ENCODE measurements around the gene PGGT1B. TPM values are rescaled to one million over a fixed set of nuclear protein-coding genes. Genes with fewer than 3 reads are reported as not detected.

The PGGT1B gene
- total RNA-seq: 47.5 TPM
- long read RNA-seq, full-length matches to known transcripts: 19 of 23 reads
- long read RNA-seq, partial matches to known transcripts: 0 of 23 reads
- long read RNA-seq, other reads (novel, unspliced or antisense): 4 of 23 reads

DNA sequence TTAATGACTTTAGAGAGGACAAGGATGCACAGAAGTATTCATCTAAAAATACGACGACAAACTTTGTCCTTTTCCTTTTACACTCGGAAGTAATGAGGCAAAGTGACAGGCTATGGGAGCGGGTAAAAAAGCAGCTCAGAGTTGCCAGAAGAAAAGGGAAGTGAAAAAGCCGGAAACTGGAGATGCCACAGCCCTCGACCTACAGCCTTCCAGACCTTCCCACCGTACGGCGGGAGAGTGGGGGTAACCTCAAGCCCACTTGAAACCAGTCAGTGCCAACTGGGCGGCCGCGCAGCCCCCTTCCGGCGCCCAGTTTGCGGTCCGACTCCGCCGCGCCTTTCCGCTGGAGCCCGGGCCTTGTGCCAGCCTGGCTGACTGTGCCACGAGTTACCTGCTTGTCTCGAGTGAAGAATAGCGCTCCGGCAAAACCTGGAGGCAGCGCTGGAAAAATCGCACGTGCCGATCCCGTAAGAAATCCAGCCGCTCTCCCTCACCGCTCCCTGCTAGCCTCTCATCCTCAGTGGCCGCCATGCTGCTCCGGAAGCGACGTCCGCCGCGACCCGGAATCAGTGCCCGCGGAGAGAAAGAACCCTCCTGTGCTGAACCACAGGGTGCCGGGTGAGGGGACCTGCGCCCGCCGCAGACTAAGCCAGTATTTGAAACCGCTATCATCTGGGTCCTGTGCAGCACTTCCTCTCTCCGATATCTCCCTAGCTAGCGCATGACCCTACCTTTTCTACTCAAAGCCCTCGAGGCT lies at the start of gene PGGT1B:
TSS of gene PGGT1B (minus strand) at position 557 of the 757 bp plus-strand sequence. CDS start at position 531, 26 bp downstream.
- peak; percentile 95 to 99 for ATAC-seq

DNA sequence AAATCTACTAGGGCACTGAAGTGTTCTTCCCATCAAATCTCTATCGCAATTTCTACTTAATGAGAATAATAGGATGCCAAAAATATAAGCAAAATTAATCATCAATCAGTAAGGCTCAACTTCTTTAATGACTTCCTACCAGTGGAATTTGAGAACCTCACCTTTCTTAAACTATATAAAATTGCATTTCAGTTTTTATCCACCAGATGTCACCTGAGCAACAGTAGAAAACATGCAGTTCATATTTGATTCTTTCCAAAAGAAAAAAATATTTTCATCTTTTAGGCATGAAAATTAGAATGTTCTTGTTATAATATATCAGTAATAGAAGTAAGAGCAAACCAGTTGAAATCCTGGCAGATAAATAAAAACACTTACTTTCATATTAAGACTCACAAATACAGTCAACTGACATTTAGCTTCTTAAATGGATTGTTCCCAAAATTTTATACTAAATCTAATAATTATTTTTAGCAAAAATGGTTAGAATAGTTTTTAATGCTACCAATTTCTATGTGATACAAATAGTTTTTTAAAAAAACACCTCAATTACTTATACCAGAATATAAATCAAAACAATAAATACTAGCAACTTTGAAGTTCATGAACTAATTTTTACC lies 47.2 kb upstream of the PGGT1B start:
- Histone ChIP-seq H3K27me3 (ENCODE audit: low read depth) (no peaks in the 10 kb centered on the region), H3K36me3 (no peaks in the 10 kb centered on the region), H3K4me3 (no peak overlapping the region), H3K9me3 (no peaks in the 10 kb centered on the region), H3K4me1 (no peaks in the 10 kb centered on the region), H3K27ac (no peak overlapping the region)
- ATAC-seq: peak in 1 of 2 donors; percentile 60
- peak; percentile 72 for TF ChIP-seq CTCF (IDR thresholded peaks at IDR 0.05)
- intact Hi-C loops (cut with DNase I): loop anchor here (5.0 kb wide), 1 partner anchor 262 kb away; no protein-coding TSS in a partner anchor
- DNase-seq: no peak

More for the DNA sequence above, at the start of gene PGGT1B:
- Histone ChIP-seq H3K4me3 (peak within 1 kb of the TSS; percentile 88), H3K9me3 (no peaks in the 10 kb centered on the region), H3K27me3 (ENCODE audit: low read depth) (no peaks in the 10 kb centered on the region), H3K4me1 (peaks cover 31% of the 10 kb centered on the region), H3K36me3 (no peaks in the 10 kb centered on the region), H3K27ac (peak within 1 kb of the TSS; percentile 91)
- no peak for TF ChIP-seq CTCF (IDR thresholded peaks at IDR 0.05)
- DNase-seq: peak; percentile 85
- intact Hi-C loops (cut with DNase I): no loop called here

DNA sequence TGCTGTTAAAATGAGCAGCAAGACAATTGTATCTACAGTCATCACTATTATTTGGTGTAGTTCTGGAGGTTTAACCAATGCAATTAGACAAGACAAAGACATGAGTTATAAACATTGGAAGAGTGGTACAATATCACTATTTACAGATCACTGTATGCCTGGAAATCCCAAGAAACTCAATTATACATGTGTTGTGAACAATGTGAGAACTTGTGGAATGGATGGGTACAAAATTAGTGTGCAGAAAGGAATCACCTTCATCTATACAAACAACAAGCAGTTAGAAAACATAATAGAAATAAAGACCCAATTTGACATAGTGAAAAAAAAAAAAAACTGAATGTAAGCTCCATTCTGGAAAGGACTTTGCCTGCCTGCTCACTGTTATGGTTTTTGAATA lies 46.1 kb upstream of the PGGT1B start:
- TF ChIP-seq CTCF (IDR thresholded peaks at IDR 0.05): no peak

GRCh38 chr5:115306011-115306536 lies 43.4 kb upstream of the PGGT1B start:
- Histone ChIP-seq H3K36me3 (no peaks in the 10 kb centered on the region), H3K9me3 (no peaks in the 10 kb centered on the region), H3K4me1 (no peaks in the 10 kb centered on the region), H3K27ac (no peak overlapping the region), H3K4me3 (no peak overlapping the region), H3K27me3 (ENCODE audit: low read depth) (no peaks in the 10 kb centered on the region)
- TF ChIP-seq CTCF (IDR thresholded peaks at IDR 0.05): no peak
- peak in 1 of 2 donors; percentile 82 for ATAC-seq
- DNase-seq: no peak
- intact Hi-C loops (cut with DNase I): loop anchor here (5.0 kb wide), 1 partner anchor 266 kb away; no protein-coding TSS in a partner anchor

More for the DNA sequence above, 46.1 kb upstream of the PGGT1B start:
- intact Hi-C loops (cut with DNase I): loop anchor here (5.0 kb wide), 1 partner anchor 263 kb away; no protein-coding TSS in a partner anchor
- ATAC-seq: no peak
- H3K4me1 ChIP-seq: no peaks in the 10 kb centered on the region
- H3K9me3 ChIP-seq: no peaks in the 10 kb centered on the region
- H3K27ac ChIP-seq: no peak overlapping the region
- no peaks in the 10 kb centered on the region for H3K36me3 ChIP-seq
- H3K27me3 ChIP-seq (ENCODE audit: low read depth): no peaks in the 10 kb centered on the region
- H3K4me3 ChIP-seq: no peak overlapping the region
- no peak for DNase-seq

DNA sequence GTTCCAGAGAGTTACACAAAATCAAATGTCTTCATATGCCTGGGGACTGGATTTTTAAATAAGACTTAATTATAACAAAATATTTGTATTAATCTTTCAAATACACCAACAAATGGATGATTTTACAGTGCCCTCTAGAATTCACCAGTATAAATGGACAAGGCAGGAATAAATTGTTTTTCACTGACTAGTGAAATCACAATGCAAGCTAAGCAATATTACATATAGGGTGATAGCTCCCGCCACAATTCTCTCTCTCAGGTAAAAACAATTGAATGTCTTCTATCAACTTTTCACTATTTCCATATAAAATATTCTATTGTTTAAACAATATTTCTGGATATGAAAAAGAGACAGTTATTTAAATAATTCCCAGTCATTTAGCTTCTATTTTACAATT lies 41.8 kb upstream of the PGGT1B start:
- Histone ChIP-seq H3K36me3 (no peaks in the 10 kb centered on the region), H3K4me3 (no peak overlapping the region), H3K27ac (no peak overlapping the region), H3K4me1 (no peaks in the 10 kb centered on the region), H3K27me3 (ENCODE audit: low read depth) (no peaks in the 10 kb centered on the region), H3K9me3 (no peaks in the 10 kb centered on the region)
- ATAC-seq: no peak
- intact Hi-C loops (cut with DNase I): no loop called here
- no peak for TF ChIP-seq CTCF (IDR thresholded peaks at IDR 0.05)
- no peak for DNase-seq

All from lower lobe of right lung (tissue), 2 donors.